GM18907 (cell line): Measurements from ENCODE around the gene PPP2R1B.

Experiments
- ATAC-seq: cut with Tn5 transposase; IDR thresholded peaks from one replicate; pipeline ENCODE4 v1.9.1; 2021; ENCODE audit warnings: mild to moderate bottlenecking, moderate library complexity; ENCODE audit not compliant: unreplicated experiment

The PPP2R1B gene

GRCh38 chr11:111749646-111750045 lies 16.5 kb downstream of the PPP2R1B start:
- ATAC-seq = no peak

GRCh38 chr11:111748035-111748804 lies 18.0 kb downstream of the PPP2R1B start:
- no peak for ATAC-seq

DNA sequence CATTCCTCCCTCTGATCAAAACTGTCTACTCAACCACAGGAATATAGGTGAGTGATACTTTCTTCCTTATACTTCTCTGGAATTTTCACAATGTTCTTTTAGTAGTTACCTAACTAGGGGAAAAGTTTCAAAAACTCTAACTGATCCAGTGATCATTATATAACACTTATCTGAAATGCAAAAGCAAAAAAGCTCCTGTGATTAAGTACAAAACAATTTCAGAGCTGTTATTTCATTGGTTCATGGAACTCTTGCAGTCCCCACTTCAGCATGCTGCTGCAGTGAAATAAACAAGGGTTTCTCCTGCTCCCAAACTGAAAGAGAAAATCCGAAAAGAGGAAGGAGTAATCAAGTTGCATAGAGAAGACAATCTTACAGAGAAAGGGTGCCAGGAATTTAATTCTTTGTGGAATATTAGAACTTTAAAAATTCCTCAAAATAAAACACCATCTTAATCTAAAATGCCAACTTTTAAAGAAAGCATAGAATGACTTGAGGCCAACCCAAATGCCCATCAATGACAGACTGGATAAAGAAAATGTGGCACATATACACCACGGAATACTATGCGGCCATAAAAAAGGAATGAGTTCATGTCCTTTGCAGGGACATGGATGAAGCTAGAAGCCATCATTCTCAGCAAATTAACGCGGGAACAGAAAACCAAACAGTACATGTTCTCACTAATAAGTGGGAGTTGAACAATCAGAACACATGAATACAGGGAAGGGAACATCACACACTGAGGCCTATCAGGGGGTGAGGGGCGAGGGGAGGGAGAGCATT lies 20.3 kb downstream of the PPP2R1B start:
- no peak for ATAC-seq

GRCh38 chr11:111743700-111744099 lies 22.5 kb downstream of the PPP2R1B start:
- ATAC-seq = no peak

DNA sequence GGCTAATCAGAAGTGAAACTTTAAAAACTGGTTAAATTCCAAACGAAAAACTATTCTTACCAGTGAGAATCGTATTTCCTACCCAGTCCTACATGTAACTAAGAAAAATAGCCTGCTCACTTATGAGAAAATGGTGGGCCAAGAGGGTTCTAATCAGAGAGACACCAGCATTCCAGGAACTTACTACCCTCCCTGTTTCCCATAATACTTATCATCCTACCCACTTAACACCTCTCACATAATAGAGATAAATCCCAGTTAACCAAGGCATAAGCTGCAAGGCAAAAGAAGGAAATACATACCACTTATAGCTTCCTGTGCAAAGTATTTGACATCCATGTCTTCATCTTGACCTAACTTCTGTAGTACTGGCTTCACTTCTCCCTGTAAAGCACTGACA lies 24.4 kb downstream of the PPP2R1B start:
- no peak for ATAC-seq

- ATAC-seq = no peak
Observed at GRCh38 chr11:111739299-111739698, 26.9 kb downstream of the PPP2R1B start.

DNA sequence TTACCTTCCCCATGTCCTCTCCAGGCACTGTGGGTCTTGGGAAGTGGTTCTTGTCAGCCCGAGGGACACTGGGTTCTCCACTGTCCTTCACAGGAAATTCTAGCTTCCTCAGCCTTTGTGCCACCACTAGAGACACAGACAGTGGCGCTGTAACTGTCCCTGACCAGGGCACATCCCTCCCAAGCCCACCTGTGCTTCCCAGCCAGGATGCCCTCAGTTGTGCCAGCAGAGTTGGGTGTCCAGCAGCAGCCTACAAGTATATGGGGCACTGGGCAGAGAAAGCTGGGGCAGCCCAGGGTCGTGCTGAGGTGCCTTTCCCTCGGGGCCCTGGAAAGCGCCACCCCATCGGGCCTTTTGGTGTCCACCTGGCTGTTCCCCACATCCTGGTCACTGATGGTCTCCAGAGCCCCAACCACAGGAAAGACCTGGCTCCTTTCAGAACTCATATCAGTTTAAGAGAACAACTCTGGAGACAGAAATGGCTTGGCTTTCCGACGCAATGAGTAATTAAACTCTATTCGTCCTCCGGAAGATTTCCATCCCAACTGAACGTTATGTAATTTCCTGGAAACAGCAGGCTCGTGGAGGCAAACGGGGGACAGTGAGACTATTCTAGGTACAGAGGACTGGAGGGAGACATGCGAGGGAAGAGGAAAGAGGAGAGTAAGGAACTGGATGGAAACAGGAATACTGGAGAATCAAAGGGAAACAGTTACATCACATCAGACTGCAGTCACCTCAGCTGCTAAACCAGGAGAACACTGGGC lies 28.6 kb downstream of the PPP2R1B start:
- no peak for ATAC-seq

DNA sequence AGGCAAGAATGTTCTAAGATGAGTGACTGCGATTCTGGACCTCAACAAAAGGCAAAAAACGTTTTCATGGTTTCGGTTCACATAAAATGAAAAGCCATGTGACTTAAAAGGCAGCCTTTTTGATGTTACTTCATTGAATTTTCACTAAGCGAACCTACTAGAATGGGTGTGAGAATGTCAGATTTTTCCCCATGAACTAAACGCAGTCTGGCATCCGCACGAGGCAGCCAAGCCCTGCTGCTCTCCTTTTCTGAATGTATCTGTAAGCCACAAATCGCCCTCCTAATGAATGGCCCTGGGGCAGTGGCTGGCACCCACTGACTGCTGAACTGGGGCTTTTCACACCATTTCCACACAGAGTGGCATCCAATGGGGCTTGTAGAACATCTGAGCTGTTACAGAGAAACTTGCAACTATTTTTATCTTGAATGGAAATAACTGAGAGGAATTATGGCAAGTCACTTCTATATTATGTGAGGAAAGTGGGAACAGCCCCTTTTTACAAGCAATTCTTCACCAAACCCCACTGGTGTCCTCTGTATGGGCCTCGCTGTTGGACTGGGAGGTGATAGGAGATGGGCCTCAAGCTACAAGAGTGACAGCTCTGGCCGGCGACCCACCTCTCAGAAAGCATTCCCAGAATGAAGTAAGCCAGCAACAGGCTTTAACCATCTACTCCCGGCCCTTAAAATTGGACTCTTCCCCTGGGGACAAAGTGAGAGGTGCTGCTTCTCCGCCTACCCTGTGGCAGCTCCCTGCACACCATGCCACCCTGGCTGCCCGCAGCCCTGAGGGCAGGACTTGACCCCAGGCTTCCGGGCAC lies 29.4 kb downstream of the PPP2R1B start:
- no peak for ATAC-seq

GRCh38 chr11:111736181-111736590 lies 30.0 kb downstream of the PPP2R1B start:
- no peak for ATAC-seq

- ATAC-seq = no peak
Observed at GRCh38 chr11:111735262-111736116, 30.7 kb downstream of the PPP2R1B start.

- ATAC-seq = no peak
Observed at GRCh38 chr11:111734954-111735261, 31.3 kb downstream of the PPP2R1B start.

DNA sequence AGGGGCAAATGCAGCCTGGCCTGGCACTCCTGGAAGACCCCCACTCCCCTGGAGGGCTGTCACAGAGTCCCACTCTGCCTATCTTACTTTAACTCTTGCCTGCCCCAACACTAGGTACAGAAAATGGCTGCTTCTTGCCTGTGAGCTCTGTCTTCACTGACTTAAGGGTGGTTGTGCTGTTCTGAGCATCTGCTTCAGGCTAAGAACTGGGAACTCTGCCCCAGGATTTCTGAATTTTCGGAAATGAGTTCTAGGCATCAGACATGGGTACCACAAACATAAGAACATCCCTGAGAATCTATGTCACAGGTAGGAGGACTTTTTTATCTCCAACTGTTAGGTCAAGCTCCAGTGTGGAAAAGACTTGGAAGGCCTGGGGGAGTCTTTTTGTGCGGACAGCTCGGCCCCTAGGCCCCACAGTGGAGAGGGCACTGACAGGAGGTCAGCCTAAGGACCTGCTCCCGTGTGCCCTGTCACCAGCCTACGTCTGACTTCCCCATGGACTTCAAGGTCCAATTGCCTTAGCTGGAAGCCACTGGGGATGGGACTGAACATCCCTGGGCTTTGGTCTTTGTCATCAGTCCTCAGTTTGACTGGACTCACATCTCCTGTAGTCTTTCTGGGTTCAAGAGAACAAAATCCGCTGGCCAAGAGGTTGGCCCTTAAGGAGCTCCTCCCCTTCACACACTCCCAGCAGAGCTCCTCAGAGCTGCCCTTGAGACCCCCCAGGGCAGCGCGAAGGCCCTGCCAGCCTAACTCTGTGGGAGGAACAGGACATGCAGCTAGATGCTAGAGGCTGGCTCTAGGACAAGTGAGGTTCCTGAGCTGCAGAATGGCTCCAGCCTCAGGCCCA lies 31.9 kb downstream of the PPP2R1B start:
- ATAC-seq = no peak

DNA sequence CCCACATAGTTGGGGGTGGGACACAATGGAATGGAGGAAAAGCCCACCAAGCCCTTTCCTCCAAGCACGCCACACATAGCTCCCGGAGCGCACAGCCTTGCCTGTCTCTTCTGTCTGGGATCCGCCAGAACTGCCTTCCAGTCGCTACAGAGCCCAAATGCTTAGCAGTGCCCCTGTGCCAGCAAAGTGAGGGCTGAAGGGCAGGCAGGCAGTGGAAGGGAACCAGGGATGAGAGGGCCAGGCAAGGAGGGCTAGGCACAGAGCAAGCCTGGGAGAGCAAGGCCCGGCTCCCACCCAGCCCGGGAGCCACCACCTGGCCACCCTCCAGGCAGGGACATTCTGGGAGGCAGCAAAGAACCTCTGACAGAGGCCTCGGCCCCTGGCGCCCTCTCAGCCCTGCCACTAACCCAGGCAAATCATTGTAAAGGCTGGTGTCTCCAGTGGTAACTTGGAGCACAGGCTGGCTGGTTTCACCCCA lies 32.5 kb downstream of the PPP2R1B start:
- no peak for ATAC-seq

DNA sequence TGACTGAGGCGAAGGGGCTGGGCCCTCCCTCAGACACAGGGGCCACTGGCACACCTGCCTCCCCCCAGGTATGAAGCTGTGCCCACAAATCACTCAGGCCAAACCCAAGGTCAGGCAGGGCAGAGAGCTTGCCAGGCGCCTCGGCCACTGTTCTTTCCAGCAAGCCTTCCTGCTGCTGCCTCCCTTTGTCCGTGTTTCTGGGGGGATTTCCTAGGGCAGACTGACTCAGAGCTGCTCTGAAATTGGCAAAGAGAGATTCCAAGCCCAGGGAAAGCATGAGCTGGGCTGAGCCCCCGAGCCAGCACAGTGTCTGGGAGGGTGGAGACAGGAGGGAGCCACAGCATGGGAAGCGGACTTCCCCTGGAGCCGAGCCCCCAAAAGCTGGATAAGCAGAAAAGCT lies 33.2 kb downstream of the PPP2R1B start:
- no peak for ATAC-seq

GRCh38 chr11:111731821-111732220 lies 34.4 kb downstream of the PPP2R1B start:
- ATAC-seq = no peak

DNA sequence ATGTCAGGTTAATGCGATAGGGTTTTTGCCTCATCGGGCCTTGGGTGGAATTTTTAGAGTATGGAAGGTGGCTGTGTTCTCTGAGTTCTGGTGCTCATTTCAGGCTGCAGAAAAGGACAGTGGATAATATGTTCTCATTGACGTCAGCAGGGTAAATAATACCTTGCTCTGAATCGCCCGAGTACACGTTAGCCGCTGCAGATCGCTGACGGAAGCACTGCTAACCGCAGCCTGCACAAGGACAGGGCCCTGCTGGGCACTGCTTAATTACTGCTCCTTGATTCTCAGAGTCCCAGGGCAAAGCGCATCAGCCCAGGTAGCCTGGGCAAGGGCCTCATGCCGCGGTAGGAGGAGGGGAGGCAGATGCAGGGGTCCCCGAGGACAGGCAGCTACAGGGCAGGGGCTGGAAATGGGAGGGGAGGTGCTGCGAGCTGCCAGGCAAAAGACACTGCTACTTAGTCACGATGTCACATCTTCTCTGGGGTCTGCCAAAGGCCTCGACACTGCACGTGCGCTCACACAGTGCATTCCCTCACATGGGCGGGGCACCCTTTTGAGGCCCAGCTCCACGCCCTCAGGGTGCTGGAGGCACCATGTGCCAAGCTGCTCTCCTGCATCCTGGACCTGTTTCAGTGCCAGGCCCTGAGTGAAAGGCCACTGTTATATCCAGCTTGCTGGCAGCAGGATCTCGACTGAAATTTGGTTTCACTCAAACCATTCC lies 35.2 kb downstream of the PPP2R1B start:
- ATAC-seq = no peak

DNA sequence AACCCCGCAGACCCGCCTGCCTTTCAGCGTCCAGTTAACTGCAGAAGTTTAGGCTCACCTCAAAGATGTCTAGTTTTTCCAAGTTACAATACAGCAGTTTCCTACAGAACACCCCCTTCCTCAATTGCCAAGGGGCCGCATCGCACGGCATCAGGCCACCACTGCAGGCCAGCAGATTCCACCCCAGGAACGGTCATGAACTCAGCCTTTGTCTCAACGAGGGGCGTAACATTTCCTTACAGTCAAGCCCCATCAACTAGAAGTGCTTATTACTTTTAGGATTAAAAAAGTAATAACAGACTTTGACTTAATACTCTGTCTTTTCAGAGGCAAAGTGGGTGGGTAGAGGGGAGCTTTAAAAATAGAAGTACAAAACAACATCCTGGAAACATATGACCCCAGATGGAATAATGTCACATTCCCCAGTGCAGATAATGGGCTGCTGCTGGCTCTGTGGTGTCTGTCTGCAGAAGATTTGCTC lies 36.3 kb downstream of the PPP2R1B start:
- no peak for ATAC-seq
